ENCODE measurements around the gene BRINP2.
A peak's percentile ranks its signal among the peaks of the same experiment; 100 is the strongest.

BRINP2 gene

GRCh38 chr1:177239792-177240191 lies 69.0 kb downstream of the BRINP2 start:
- in situ Hi-C loops (cut with HindIII; ENCODE audit: low pct_unique_long_range_greater_than_20kb, low sequenced_read_pairs): no loop called here
- no peak for TF ChIP-seq JUND (IDR thresholded peaks at IDR 0.05; ENCODE audit: low read depth)
- no peak for DNase-seq (ENCODE audit: low read depth in 1 of 2, low spot score in 1 of 2)

- no peak for TF ChIP-seq JUND (IDR thresholded peaks at IDR 0.05; ENCODE audit: low read depth)
- DNase-seq (ENCODE audit: low read depth in 1 of 2, low spot score in 1 of 2): no peak
- in situ Hi-C loops (cut with HindIII; ENCODE audit: low pct_unique_long_range_greater_than_20kb, low sequenced_read_pairs): no loop called here
These were observed 73.0 kb downstream of the BRINP2 start for GRCh38 chr1:177243773-177244172.

GRCh38 chr1:177246710-177247580 lies 76.2 kb downstream of the BRINP2 start:
- TF ChIP-seq JUND (IDR thresholded peaks at IDR 0.05; ENCODE audit: low read depth): no peak
- DNase-seq (ENCODE audit: low read depth in 1 of 2, low spot score in 1 of 2): no peak
- in situ Hi-C loops (cut with HindIII; ENCODE audit: low pct_unique_long_range_greater_than_20kb, low sequenced_read_pairs): no loop called here

- TF ChIP-seq JUND (IDR thresholded peaks at IDR 0.05; ENCODE audit: low read depth): no peak
- no peak for DNase-seq (ENCODE audit: low read depth in 1 of 2, low spot score in 1 of 2)
- in situ Hi-C loops (cut with HindIII; ENCODE audit: low pct_unique_long_range_greater_than_20kb, low sequenced_read_pairs): no loop called here
These were observed 76.9 kb downstream of the BRINP2 start for GRCh38 chr1:177247623-177248176.

GRCh38 chr1:177248258-177248657 lies 77.5 kb downstream of the BRINP2 start:
- in situ Hi-C loops (cut with HindIII; ENCODE audit: low pct_unique_long_range_greater_than_20kb, low sequenced_read_pairs): no loop called here
- no peak for TF ChIP-seq JUND (IDR thresholded peaks at IDR 0.05; ENCODE audit: low read depth)
- DNase-seq (ENCODE audit: low read depth in 1 of 2, low spot score in 1 of 2): no peak

GRCh38 chr1:177249231-177249630 lies 78.5 kb downstream of the BRINP2 start:
- DNase-seq (ENCODE audit: low read depth in 1 of 2, low spot score in 1 of 2): no peak
- no peak for TF ChIP-seq JUND (IDR thresholded peaks at IDR 0.05; ENCODE audit: low read depth)
- in situ Hi-C loops (cut with HindIII; ENCODE audit: low pct_unique_long_range_greater_than_20kb, low sequenced_read_pairs): no loop called here

- in situ Hi-C loops (cut with HindIII; ENCODE audit: low pct_unique_long_range_greater_than_20kb, low sequenced_read_pairs): no loop called here
- no peak for DNase-seq (ENCODE audit: low read depth in 1 of 2, low spot score in 1 of 2)
- no peak for TF ChIP-seq JUND (IDR thresholded peaks at IDR 0.05; ENCODE audit: low read depth)
These were observed 82.1 kb downstream of the BRINP2 start for GRCh38 chr1:177252877-177253276.

- in situ Hi-C loops (cut with HindIII; ENCODE audit: low pct_unique_long_range_greater_than_20kb, low sequenced_read_pairs): no loop called here
- TF ChIP-seq JUND (IDR thresholded peaks at IDR 0.05; ENCODE audit: low read depth): no peak
- DNase-seq (ENCODE audit: low read depth in 1 of 2, low spot score in 1 of 2): no peak
These were observed 84.7 kb downstream of the BRINP2 start for GRCh38 chr1:177255411-177255810.

- peak in 1 of 2 experiments; percentile 6 for DNase-seq (ENCODE audit: low read depth in 1 of 2, low spot score in 1 of 2)
- in situ Hi-C loops (cut with HindIII; ENCODE audit: low pct_unique_long_range_greater_than_20kb, low sequenced_read_pairs): no loop called here
These were observed 85.7 kb downstream of the BRINP2 start for GRCh38 chr1:177256153-177257075.

GRCh38 chr1:177257128-177257527 lies 86.4 kb downstream of the BRINP2 start:
- in situ Hi-C loops (cut with HindIII; ENCODE audit: low pct_unique_long_range_greater_than_20kb, low sequenced_read_pairs): no loop called here
- DNase-seq (ENCODE audit: low read depth in 1 of 2, low spot score in 1 of 2): no peak
- no peak for TF ChIP-seq JUND (IDR thresholded peaks at IDR 0.05; ENCODE audit: low read depth)

More at GRCh38 chr1:177256153-177257075, 85.7 kb downstream of the BRINP2 start:
- no peak for TF ChIP-seq JUND (IDR thresholded peaks at IDR 0.05; ENCODE audit: low read depth)

GRCh38 chr1:177257576-177257975 lies 86.8 kb downstream of the BRINP2 start:
- DNase-seq (ENCODE audit: low read depth in 1 of 2, low spot score in 1 of 2): no peak
- in situ Hi-C loops (cut with HindIII; ENCODE audit: low pct_unique_long_range_greater_than_20kb, low sequenced_read_pairs): no loop called here

GRCh38 chr1:177270863-177271262 lies 100.1 kb downstream of the BRINP2 start:
- in situ Hi-C loops (cut with HindIII; ENCODE audit: low pct_unique_long_range_greater_than_20kb, low sequenced_read_pairs): no loop called here

More at GRCh38 chr1:177257576-177257975, 86.8 kb downstream of the BRINP2 start:
- TF ChIP-seq JUND (IDR thresholded peaks at IDR 0.05; ENCODE audit: low read depth): no peak

More at GRCh38 chr1:177270863-177271262, 100.1 kb downstream of the BRINP2 start:
- no peak for DNase-seq (ENCODE audit: low read depth in 1 of 2, low spot score in 1 of 2)
- no peak for TF ChIP-seq JUND (IDR thresholded peaks at IDR 0.05; ENCODE audit: low read depth)
